ENCODE data around the gene C2orf81. TPM values are rescaled to one million over a fixed set of nuclear protein-coding genes. Genes with fewer than 3 reads are reported as not detected.

Gene C2orf81
- total RNA-seq (2013; cell fraction: nucleolus; rRNA removed), result 3.2 and 4.9 TPM in 2 replicates
- total RNA-seq (2014; rRNA removed) (3.7 and 4.4 TPM in 2 replicates), total RNA-seq (2014; rRNA removed; fragmentation: Illumina TruSeq; extraction: Trizol) (1.3 and 2.0 TPM in 2 replicates), total RNA-seq (2021) (9.5 and 9.8 TPM in 2 replicates), polyA plus RNA-seq (2011; rRNA removed) (0.81 and 1.1 TPM in 2 replicates), polyA plus RNA-seq (2014; fragmentation: Illumina TruSeq; extraction: Trizol) (0.57 and 1.7 TPM in 2 replicates), polyA plus RNA-seq (2014; fragmentation: Nextera tagmentation; extraction: Ambion mirVana) (under 1 TPM; 0.10 to 0.27 TPM), polyA plus RNA-seq (2014; rRNA removed) (4.8 and 6.3 TPM in 2 replicates), polyA plus RNA-seq (2016; fragmentation: Nextera tagmentation; extraction: Ambion mirVana) (1 to 10 TPM; 3.3 to 3.5 TPM), polyA minus RNA-seq (2011; rRNA and poly(A)+ RNA removed) (0.66 and 2.6 TPM in 2 replicates), Bru-seq, nascent RNA (percentile 42 among the genes with signal in this experiment), BruChase-seq, experiment 1, labeled RNA remaining after a 6-hour chase (percentile 41 among the genes with signal in this experiment), BruChase-seq, experiment 2, labeled RNA remaining after a 2-hour chase (percentile 39 among the genes with signal in this experiment)
- 1.8 TPM for polyA plus RNA-seq (2011; ENCODE audit: low read depth)
- 2.4 and 2.5 TPM in 2 replicates for polyA plus RNA-seq (2011; cell fraction: cytosol; rRNA removed)
- 2.6 and 3.7 TPM in 2 replicates for polyA plus RNA-seq (2011; cell fraction: nucleus; rRNA removed)
- 4.2 and 5.5 TPM in 2 replicates for polyA plus RNA-seq (2012)
- 1.0 and 1.6 TPM in 2 replicates for polyA minus RNA-seq (2011; cell fraction: cytosol; rRNA and poly(A)+ RNA removed)
- 0.73 and 1.7 TPM in 2 replicates for polyA minus RNA-seq (2011; cell fraction: nucleus; rRNA and poly(A)+ RNA removed)
- long read RNA-seq, experiment 1, partial matches to known transcripts, result 0 of 1 reads
- long read RNA-seq, experiment 1, other reads (novel, unspliced or antisense), result 0 of 1 reads
- long read RNA-seq, experiment 2, result 0 reads

GRCh38 chr2:74421221-74421870, at the start of gene C2orf81, which contains the start of gene WDR54:
Gene C2orf81, minus strand, starts transcription at chr2:74421619. Its CDS starts 59 bp downstream, at chr2:74421560.
Gene WDR54, plus strand, starts transcription at chr2:74421730. Its CDS starts 424 bp downstream, at chr2:74422154.
- Histone ChIP-seq H2AFZ (ENCODE audit: control insufficient read depth, low read depth, low read length) (peak within 1 kb of the TSS; percentile 92), H3K79me2 (ENCODE audit: control insufficient read depth, insufficient read depth, low read length) (peaks cover 9% of the 10 kb centered on the region), H3K4me1 (ENCODE audit: control insufficient read depth, insufficient read depth, low read length) (peaks cover 22% of the 10 kb centered on the region), H3K27ac (ENCODE audit: control insufficient read depth, insufficient read depth) (peak within 1 kb of the TSS; percentile 80), H3K4me3 (peak within 1 kb of the TSS; percentile 78), H3K4me2 (ENCODE audit: control insufficient read depth, insufficient read depth) (peak within 1 kb of the TSS; percentile 83), H3K36me3 (ENCODE audit: control insufficient read depth in 2 of 2, insufficient read depth in 2 of 2, low read length in 1 of 2) (peaks cover 0 to 12% of the 10 kb centered on the region in 2 experiments; a peak in 1 of 4 replicates), H4K20me1 (ENCODE audit: control insufficient read depth, insufficient read depth) (no peaks in the 10 kb centered on the region), H3K9me3 (replicated peaks; ENCODE audit: control insufficient read depth, insufficient read depth, low read length) (no peaks in the 10 kb centered on the region), H3K27me3 (replicated peaks in 1 of 2; ENCODE audit: control insufficient read depth in 2 of 2, insufficient read depth in 2 of 2, low read length in 1 of 2) (no peaks in the 10 kb centered on the region), H3K9ac (ENCODE audit: control insufficient read depth, insufficient read depth, low read length) (peak within 1 kb of the TSS; percentile 62)
- ChIA-PET POLR2A (interaction anchor here (1.0 to 1.9 kb wide), 10 partner anchors 11 to 146 kb away, joined by 3 to 21 read pairs (median 5); partner anchors contain the start of genes INO80B, MRPL53 and WBP1), RAD21 (ENCODE audit: unreplicated experiment) (interaction anchor here (0.9 to 2.4 kb wide), 8 partner anchors 15 to 146 kb away, joined by 3 to 11 read pairs (median 5); partner anchors contain the start of genes HTRA2, INO80B and WBP1), CTCF (interaction anchor here (0.8 to 1.5 kb wide), 9 partner anchors 19 to 296 kb away, joined by 3 to 6 read pairs (median 3); no protein-coding TSS in a partner anchor), SMC1A (ENCODE audit: uncharacterized antibody, unreplicated experiment) (interaction anchor here (0.7 to 3.0 kb wide), 9 partner anchors 13 to 168 kb away, joined by 3 to 24 read pairs (median 3); partner anchors contain the start of genes INO80B and WBP1)
- WGBS (ENCODE audit: insufficient coverage, insufficient replicate concordance, low lambda C conversion rate, missing lambda C conversion rate), result under 1% methylated on average over 56 of the region's 57 CpGs
- in situ Hi-C loops (cut with MboI), result no loop called here
- ATAC-seq (peak; percentile 96), DNase-seq (ENCODE audit: low read depth, low spot score) (peak; percentile 84), FAIRE-seq (peak; percentile 95)
- intact Hi-C loops (cut with micrococcal nuclease; ENCODE audit: unreplicated experiment), result loop anchor here (2.0 kb wide), 1 partner anchor 33 kb away; the partner anchor contains the start of gene INO80B
- BruUV-seq (replicated peaks), result no TSS peak
- TF ChIP-seq NFYA (IDR thresholded peaks at IDR 0.05; ENCODE audit: borderline replicate concordance, low read depth, low read length) (no peak), ZNF687 (IDR thresholded peaks at IDR 0.05) (peak; percentile 93), JUND (IDR thresholded peaks at IDR 0.05; ENCODE audit: low read depth, low read length) (no peak), E2F4 (IDR thresholded peaks at IDR 0.05; ENCODE audit: low read depth, low read length) (peak; percentile 55; the same call in 1 of the 2 replicates), MYB (IDR thresholded peaks at IDR 0.05; ENCODE audit: borderline replicate concordance, low read depth, low read length) (no peak), POLR2A (IDR thresholded peaks at IDR 0.05; ENCODE audit: low read depth, low read length) (peak; percentile 98), TARDBP (IDR thresholded peaks at IDR 0.05; ENCODE audit: borderline replicate concordance) (0 out of 2 replicates have a peak, but pooled peaks have one; percentile 19), NKRF (conservative IDR thresholded peaks at IDR 0.05) (peak; percentile 86), MXI1 (IDR thresholded peaks at IDR 0.05; ENCODE audit: low read depth, low read length) (peak; percentile 100), POU2F2 (IDR thresholded peaks at IDR 0.05; ENCODE audit: borderline replicate concordance, low read depth, low read length) (peak; percentile 83; the same call in 2 of the 3 replicates)
